OCI-LY7 (cell line): ENCODE results near the gene BEX5.

Experiments
- EZH2phosphoT487 ChIP-seq: fragments of 200-600 bp; sonication (generic); IDR thresholded peaks from 2 replicates; pipeline ENCODE4 v1.6.1; 2018; ENCODE audit warnings: low read depth, borderline replicate concordance, mild to moderate bottlenecking, mixed run types, antibody characterized with exemption, low read length, moderate library complexity, mixed read lengths
- TF ChIP-seq, protein P1 (sequence below): fragments of 200-600 bp; sonication (generic); conservative IDR thresholded peaks from 2 replicates; pipeline ENCODE4 v1.5.1; 2014; ENCODE audit warnings: mild to moderate bottlenecking, antibody characterized with exemption, low read length, moderate library complexity, mixed read lengths

DNA sequence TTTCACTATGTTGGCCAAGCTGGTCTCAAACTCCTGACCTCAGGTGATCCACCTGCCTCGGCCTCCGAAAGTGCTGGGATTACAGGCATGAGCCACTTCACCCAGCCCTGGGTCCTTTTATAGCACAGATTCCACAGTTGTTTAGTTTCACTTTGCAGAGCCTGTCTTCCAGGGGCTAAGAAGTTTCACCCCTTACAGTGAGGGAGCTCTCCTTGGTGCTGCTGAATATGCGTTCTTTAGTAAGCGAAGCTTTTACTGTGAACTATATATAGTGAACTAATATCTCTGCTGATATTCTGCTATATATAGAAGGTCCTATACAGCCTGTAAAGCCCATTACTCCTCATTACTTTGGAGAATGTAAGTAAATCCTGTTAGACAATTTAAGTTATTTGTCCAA lies 17.7 kb downstream of the BEX5 start:
- TF ChIP-seq, protein P1, sequence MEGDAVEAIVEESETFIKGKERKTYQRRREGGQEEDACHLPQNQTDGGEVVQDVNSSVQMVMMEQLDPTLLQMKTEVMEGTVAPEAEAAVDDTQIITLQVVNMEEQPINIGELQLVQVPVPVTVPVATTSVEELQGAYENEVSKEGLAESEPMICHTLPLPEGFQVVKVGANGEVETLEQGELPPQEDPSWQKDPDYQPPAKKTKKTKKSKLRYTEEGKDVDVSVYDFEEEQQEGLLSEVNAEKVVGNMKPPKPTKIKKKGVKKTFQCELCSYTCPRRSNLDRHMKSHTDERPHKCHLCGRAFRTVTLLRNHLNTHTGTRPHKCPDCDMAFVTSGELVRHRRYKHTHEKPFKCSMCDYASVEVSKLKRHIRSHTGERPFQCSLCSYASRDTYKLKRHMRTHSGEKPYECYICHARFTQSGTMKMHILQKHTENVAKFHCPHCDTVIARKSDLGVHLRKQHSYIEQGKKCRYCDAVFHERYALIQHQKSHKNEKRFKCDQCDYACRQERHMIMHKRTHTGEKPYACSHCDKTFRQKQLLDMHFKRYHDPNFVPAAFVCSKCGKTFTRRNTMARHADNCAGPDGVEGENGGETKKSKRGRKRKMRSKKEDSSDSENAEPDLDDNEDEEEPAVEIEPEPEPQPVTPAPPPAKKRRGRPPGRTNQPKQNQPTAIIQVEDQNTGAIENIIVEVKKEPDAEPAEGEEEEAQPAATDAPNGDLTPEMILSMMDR = no peak
- no peak for TF ChIP-seq EZH2phosphoT487
